ENCODE data around the gene C1QL2.

DNA sequence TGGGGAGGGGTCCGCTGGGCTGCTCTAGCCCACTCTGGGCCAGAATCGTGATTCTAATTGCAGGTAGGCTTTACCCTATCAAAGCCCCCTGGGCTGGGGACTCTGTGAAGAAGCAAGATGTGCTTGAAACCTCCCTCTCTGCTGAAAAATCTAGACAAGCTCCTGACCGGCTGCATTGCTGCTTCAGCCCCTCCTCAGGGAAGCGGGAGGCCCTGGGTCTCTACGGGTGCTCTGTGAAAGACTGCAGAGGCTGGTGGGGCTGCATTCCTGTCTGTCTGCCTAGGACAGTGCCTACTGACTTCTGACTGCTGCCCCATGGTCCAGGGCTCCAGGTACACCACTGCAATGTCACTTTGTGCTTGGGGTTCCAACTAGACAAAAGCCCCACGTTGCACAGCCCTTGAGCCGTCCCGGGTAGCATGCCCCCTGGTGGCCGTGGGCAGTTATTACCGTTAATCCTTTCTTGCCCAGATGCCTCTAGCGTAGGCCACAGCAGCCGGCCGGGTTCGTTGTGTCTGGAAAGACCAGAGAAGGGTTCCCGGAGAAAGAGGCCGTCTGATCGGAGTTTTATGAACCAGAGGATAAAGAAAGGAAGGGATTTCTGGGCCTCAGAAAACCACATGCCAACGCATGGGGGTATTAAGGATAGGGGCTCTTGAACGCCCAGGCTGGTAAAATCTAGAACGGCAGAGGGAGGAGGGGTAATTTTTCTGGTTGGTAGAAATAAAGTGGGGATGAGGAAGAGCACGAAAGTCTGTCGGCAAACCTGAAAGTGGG is 15.9 kb upstream of the C1QL2 start:
- TF ChIP-seq BHLHE40 (IDR thresholded peaks at IDR 0.05; ENCODE audit: borderline replicate concordance) (no peak), L3MBTL2 (conservative IDR thresholded peaks at IDR 0.05) (no peak), TARDBP (IDR thresholded peaks at IDR 0.05) (no peak), SUZ12 (IDR thresholded peaks at IDR 0.05) (no peak), FOXA1 (IDR thresholded peaks at IDR 0.05) (no peak), ARNT (IDR thresholded peaks at IDR 0.05) (no peak), ELF4 (IDR thresholded peaks at IDR 0.05) (no peak), FOXK2 (IDR thresholded peaks at IDR 0.05) (no peak), SP1 (IDR thresholded peaks at IDR 0.05) (no peak), LEF1 (IDR thresholded peaks at IDR 0.05; ENCODE audit: borderline replicate concordance) (no peak), NFRKB (IDR thresholded peaks at IDR 0.05) (no peak)
- TF ChIP-seq, protein P1, sequence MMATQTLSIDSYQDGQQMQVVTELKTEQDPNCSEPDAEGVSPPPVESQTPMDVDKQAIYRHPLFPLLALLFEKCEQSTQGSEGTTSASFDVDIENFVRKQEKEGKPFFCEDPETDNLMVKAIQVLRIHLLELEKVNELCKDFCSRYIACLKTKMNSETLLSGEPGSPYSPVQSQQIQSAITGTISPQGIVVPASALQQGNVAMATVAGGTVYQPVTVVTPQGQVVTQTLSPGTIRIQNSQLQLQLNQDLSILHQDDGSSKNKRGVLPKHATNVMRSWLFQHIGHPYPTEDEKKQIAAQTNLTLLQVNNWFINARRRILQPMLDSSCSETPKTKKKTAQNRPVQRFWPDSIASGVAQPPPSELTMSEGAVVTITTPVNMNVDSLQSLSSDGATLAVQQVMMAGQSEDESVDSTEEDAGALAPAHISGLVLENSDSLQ (IDR thresholded peaks at IDR 0.05): no peak
